ENCODE results near the gene CYTH1.
A peak's percentile ranks its signal among the peaks of the same experiment; 100 is the strongest.

Gene CYTH1

DNA sequence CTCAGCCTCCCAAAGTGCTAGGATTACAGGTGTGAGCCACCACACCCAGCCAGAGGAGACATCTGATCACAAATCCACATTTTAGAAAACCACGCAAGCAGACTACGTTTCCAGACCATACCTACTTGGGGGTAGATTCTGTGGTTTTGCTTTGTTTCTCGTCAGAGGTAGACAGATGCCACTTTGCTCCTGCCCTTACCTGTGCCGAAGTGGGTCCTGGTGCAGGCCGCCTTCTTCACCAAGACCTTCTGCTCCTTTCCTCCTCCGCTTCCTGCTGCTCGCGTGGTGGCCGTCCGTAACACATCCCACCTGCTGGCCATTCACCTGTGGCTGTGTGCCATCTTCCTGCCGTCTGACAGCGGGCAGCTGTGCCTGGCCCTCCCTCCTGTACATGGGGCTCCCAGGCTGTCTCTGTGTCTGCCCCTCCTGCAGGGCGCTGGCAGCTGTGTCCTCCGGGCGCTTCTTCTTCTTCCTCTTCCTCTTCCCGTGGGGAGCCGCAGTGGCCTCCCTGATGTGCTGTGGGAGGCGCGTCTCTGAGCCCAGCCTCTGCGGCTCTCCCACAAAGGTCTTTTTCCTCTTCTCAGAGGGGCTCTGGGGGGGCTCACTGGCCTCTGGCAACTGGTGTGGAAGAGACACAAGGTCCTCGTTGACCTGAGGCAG, 21.2 kb upstream of the CYTH1 start:
- no peak for DNase-seq

DNA sequence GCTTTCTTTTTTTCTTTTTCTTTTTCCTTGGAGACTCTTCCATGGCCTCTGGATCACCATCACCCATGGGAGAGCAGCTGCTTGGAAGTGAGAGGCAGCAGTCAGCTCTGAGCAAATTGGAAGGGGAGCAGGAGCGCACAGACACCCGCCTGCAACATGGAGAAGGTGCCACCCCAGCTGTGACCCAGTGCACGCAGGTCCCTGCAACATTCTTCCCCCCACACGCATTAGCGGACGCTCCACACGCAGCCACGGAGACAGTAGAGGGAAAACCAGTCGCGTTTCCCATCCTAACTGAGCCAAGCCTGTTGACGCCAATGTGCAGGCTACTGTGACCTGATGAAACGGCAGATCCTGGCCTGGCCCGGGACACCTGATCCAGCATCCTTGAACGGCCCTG, 20.4 kb upstream of the CYTH1 start:
- no peak for DNase-seq

DNA sequence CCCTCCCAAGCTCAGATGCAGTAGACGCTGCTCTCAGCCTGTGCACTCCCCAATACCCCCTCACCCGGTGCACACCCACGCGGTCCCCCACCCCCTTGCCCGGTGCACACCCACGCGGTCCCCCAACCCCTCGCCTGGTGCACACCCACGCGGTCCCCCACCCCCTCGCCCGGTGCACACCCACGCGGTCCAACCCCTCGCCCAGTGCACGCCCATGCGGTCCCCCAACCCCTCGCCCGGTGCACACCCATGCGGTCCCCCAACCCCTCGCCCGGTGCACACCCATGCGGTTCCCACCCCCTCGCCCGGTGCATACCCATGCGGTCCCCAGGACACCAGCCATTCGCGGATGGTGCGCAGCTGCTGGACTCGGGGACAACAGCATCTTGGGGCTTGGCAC, 19.9 kb upstream of the CYTH1 start:
- no peak for DNase-seq

DNA sequence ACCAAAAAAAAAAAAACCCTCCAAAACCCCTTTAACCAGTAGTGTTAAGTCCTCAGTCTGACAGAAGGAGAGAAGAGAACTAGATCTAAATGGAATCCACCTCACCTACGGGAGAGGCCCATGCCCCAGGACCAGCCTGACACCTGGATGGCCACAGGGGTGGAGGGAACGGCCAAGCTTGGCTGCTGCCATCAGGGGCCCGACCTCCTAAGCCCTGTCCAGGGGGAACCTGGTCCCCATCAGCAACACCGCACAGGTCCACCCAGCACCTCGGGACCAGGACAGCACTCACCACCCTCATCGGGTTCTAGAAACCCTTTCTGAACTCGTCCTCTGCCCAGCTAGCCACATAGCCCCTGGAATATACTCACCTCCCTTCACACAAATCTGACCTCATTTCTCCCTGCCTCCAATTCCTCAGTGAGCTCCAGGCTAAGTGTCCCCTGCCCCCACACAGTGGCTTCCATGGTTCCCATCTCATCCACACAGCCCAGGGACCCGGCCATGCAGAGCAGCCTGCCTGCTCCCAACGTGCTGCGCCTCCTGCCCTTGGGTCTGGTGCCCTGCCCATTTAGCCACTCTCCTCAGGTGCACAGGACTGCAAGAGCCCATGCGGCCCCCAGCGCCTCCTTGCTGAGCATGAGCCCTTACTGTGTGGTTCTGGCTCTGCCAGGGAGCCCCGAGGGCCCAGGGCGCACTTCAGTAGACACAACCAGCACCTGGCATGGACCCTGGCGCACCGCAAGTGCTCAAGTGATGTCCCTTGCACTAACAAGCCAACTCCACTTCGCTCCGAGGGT, 18.3 kb upstream of the CYTH1 start:
- DNase-seq: no peak

DNA sequence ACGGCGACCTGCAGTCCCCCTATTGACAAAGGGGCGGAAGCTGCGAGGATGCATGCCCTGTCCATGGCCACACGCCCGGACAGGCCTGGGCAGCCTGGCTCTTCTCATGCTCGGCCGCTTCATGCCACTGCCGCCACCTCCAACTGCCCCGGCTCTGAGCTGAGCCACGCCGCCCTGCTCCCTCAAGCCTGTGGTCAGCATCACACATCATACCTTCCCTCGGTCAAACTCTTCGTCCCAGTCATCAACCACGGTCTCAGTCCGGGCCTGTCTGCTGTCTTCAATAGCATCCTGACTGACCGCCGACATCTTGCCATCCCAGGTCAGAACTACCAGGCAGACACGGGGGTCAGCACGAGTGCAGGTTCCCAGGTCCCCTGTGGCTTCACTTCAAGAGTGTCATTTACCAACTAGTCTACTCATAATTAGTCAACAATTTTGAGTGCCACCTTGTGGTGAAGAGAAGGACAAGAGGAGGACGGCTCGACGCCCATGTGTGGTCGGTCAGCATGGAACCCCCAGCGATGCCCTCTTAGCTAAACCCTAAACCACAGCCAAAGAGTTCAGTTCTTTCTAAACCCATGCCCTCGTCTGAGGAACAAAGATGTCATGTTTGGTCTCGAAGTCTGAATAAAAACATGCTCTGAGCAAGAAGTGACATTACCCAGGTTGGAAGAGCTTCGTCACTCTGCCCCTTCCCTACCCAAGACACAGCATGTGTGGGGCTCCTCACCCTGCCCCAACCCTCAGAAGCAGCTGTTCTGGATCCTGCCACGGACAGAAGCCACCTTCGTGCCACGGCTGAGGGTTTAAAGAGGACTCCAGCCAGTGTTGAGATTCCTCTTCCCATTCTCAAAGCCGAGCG, 16.9 kb upstream of the CYTH1 start:
- no peak for DNase-seq

DNA sequence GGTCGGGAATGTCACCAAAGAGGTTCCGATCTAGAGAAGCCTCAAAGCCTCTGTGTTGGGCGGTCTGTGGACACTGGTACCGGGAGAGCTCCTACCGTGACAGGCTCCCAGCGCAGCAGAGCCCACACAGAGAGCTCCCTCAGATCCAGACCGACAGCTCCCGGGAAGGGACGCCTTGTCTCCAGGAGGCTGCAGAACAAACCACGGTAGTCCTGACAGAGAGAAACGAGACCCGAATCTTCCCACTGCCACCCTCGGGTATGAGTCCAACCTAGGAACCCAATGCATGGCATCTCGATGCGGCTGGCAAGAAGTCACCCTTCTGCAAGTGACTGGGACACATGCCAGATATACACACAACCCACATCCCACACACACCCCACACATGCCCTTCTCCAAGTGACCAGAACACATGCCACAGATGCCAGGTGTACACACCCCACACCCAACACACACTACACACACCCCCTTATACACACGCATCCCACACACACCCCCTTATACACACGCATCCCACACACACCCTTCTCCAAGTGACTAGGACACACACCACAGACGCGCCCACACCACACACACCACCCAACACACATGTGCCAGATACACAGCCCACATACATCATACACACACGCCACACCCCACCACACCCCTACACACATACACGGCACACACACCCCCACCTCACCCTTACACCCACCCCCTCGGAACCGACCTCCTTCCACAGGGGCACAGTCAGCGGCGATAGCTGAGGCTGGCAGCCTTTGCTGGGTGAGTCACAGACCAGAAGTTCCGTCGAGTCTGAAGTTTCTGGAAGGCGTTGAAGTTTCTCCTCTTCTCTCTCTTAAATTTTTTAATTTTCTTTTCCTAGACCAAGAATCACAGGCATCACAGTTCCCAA, 15.9 kb upstream of the CYTH1 start:
- DNase-seq: no peak

DNA sequence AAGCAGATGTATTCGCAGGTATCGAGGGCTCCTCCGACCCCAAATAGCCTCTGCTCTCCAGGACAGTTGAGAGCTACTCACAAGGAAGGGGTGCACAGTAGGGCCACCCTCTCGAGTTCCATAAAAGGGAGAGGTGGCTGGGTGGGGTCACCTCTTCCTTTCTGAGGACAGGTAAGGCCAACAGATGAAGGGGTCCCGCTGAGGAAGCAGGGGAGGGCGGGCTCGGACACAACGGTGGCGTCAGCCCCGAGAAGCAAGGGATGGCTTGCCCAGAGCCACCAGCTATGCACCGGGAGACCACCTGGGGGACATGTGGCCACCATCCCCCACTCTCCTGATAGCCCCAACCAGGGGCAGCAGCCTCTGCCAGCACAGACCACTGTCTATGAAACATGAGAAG, 15.1 kb upstream of the CYTH1 start:
- DNase-seq: no peak

DNA sequence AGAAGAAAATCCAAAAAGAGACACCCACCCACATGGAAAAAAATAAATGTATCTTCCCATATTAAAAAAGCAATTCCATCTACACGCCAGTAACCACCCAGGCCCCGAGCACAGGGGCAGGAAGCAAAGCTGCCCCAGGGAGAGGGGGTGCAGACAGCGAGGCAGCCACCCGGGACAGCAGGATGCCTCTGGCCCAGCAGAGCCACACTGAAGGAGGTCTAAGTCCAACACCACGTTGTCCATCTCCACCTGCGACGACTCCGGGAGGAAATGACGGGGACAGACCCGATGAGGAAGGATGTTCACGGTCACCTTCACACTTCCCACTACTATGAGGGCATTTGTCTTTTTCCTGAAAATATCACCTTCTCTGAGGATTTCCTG, 14.4 kb upstream of the CYTH1 start:
- DNase-seq: no peak

DNA sequence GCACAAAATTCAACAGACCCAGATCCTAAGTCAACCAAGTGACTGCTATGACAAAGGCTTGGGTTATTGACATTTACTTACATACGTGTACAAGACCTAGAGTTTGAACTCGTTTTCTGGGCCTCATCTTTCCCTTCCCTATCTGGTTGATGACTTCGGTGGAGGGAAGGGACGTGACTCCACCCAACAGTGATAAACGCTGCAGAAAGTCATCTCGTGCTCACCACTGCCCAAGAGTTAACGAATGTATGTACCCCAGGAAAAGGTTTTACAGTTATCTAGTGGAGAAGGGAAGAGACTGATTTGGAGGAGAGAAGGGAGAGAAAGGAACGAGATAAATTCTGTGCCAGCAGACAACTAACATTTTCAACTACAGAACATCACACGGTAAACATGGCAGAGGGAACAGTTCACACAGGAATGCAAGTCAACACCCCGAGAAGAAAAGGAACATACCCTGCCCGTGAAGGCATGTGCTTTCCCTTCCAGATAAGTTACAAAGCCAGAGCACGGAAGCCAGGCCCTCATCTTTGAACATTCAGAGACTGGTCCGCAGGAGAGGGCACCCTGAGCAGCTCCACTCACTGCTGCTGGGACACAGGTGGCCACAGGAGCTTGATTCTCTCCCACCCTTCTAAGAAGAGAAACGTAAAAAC, 13.9 kb upstream of the CYTH1 start:
- no peak for DNase-seq

DNA sequence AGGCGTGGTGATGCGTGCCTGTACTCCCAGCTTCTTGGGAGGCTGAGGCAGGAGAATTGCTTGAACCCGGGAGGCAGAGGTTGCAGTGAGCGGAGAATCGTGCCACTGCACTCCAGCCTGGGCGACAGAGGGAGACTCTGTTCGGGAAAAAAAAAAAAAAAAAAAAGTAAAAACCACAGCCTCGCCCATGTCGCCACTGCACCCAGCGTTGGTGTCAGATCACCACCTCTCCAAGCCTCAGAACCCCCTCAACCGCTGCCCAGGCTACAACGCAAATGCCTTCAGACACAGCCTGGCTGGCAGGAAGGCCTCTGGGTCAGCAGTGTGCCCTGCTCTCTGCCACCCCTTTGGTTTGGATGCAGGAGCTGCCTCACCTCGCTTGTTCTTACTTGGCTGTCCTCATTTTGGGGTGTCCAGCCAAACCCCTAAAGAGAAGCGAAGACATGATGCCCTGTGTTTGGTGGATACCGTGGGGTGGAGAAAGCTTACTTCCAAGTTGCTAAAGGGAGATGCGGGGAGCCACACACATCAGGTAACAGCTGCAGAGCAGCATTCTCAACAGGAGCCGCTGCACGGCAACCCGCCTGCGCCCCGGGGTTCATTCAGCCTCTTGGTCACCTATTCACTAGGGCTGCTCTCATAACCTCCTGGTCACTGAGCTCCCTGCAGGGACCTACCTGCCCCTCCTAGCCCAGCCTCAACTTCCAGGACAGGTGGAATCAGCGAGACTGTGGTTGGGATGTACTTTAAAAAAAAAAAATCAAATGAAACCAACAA, 13.0 kb upstream of the CYTH1 start:
- no peak for DNase-seq

DNA sequence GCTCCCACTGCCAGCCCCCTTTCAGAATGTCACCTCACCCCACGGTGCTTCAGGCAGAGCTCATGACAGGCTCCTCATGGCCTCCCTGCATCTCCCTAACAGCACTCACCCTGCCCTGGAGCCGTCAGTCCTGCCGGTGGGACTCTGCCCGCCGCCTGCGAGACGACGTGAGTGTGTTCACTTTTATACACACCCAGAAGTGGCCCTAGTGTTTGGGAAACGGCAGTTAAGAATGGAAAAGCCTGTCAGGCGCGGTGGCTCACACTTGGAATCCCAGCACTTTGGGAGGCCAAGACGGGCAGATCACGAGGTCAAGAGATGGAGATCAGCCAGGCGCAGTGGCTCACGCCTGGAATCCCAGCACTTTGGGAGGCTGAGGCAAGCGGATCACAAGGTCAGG, 12.3 kb upstream of the CYTH1 start:
- DNase-seq: no peak

DNA sequence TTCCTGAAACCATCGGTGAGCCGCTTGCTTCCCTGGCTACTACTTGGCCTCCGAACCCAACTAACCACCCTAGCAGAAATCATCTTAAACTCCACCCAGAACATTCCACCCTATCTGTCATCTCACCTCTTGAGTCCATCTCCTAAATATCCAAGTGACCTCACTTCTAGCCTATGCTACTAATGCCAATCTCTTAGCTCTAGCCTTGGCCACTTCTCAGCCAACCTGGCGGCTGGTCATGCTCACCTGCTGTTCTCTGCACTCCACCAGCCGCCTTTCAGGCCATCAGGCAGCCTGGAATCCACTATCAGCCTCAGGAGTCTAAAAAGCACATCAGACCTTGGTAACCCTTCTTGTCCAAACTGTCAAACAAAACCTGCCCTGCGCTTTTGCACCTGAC, 11.9 kb upstream of the CYTH1 start:
- no peak for DNase-seq

DNA sequence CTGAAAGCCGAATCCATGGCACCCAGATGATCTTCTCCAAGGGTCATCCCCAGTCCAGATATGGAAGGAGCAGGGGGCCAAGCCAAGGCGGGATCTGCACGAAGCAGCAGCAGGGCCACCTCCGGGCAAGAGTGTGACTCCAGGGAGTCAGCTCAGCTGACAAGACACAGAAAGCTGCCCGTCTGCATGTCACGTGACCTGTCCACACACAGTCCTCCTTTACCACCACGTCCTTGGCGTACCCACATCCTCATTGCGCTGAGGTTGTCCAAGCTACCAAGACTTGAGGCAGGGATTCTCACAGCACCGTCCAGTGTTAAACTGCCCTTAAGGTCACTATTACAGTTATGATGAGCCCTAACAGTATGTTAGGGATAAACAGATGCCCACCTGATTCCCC, 11.3 kb upstream of the CYTH1 start:
- no peak for DNase-seq

DNA sequence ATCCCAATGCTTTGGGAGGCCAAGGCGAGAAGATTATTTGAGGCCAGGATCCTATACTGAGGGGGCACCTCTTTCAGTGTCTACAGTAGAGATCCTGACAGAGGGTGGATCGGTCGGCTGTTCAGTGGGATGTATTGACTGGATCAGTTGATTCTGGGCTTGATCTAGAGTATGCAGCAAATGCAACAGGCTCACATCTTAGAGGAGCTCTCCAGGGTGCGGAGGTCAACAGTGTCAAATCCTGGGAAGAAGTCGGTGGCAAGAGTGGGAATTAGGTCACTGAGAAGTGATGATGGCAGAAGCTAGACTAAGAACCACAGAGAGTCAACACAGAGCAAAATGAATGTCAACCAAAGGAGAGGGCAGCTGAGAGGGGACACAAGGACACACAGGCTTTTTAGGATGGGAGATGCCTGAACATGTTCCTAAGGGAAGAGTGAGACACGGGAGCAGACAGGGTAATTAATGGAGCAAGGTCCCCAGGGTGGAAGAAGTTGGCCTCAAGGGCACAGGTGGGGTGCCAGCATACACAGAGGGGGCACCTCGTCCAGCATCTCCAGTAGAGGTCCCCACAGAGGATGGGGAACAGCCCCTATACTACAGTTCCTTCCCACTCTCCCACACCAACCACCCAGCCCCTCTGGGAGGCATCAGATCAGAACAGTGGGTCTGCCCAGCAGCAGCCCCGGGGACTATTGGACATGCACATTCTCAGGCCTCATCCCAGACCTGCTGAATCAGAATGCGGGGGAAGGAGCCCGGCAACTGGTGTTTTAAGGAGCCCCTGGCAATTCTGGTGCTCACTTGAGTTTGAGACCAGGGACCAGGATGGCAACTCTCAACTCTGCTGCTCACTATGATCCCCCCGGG, 10.0 kb upstream of the CYTH1 start:
- DNase-seq: no peak

DNA sequence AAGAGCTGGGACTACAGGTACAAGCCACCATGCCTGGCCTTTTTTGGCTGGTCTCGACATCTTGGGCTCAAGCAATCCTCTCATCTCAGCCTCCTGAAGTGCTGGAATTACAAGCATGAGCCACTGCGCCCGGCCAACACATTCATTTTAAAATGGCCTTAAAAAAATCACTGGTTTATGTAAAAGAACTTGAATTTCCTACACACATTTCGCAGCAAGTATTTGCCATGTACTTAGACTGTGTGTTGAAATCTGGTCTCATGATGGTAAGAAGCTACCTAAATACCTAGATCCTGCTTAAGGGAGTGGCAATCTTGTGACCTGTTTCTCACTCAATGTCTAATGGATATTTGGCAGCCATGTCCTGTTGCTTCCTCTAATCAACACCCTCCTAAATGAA, 8.5 kb upstream of the CYTH1 start:
- DNase-seq: no peak

DNA sequence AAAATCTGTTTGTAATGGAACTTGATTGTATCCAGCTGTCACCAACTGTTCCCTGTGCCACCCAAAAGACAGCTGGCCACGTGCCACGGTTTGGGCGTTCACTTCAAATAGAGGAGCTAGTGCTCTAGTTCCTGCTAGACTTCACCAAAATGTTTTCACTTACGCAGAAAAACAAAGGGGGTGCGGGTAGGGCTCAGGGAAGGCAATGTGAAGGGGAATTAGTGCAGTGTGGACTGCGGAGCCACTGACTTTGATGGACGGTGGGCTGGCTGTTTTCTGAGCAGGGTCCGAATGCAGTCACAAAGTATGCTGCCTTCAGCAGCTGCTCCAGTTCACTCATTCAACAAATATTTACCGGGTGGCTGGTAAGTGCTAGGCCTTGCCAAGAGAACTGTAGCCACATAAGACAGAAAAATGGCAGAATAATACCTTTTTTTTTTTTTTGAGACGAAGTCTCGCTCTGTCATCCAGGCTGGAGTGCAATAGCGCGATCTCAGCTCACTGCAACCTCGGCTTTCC, 7.6 kb upstream of the CYTH1 start:
- DNase-seq: peak; percentile 73

DNA sequence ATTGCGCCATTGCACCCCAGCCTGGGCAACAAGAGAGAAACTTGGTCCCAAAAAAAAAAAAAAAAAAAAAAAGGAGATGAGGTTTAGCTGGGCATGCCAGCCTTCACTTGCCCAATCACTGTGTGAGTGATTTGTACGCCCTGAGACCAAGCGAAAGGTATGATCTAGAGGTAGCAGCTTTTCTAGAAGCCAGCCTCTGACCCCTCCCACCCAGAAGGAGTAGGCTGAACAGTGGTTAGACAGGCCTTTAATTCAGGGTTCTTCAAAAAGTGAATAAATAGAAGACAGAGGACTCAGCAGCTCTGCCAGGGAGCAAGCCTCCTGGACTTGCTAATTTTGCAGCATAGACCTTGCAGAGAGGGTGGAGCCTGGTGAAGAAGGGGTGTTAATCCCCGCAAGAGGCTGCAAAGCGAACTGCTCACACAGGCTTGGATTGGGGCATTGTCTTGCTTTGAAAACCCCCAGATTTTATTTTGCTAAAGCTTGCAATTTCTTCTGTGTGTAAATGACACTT, 7.1 kb upstream of the CYTH1 start:
- DNase-seq: no peak

DNA sequence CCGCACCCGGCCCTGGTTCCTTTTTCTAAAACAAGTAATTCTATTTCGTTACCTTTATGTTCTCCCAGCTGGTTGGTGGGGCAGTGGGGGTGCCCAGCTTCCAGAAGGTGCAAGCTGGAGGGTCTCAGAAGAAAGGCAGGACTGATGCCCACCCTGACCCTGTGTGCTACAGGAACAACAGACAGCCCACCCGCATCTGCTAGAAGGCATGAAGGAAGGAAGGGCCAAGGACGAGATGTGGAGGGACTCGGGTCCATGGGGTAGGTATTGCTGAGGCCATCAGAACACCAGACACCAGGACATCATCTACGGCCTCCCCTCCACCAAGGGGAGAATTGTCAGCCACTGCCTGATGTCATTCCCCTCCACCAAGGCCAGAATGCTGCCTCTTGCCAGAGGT, 6.4 kb upstream of the CYTH1 start:
- DNase-seq: no peak

DNA sequence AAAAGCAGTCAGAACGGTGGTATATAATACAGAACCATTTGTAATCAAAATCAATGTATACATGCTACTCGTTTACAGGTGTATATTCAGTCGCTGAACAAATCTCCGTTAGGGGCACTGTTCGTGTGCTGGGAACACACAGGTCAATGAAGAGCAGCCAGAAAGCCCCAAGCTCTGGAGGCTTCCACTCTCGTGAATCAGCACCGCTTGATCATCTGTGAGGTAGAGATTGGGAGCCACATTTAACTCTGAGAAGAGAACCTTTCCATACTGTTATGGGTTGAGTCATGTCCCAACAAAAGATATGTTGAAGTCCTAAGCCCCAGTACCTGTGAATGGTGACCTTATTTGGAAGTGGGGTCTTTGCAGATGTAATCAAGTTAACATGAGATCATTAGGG, 5.4 kb upstream of the CYTH1 start:
- DNase-seq: no peak

DNA sequence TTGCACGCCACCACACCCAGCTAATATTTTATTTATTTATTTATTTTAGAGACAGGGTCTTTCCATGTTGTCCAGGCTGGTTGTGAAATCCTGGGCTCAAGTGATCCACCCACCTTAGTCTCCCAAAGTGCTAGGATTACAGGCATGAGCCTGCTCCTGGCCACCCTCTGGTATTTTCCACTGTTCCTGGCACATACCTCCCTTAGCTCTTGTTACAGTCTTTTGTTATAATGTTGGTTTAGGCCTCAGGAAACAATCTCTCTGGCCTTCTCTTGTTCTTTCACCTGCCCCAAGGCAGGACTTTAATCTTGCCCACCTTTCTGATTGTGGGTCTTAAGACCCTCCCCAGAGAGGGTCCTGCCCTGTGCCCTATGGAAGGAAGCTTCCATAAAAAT, 3.6 kb upstream of the CYTH1 start:
- DNase-seq: no peak

Measured in NCI-H1105 treated with DMSO at 0.1 percent for 48 hours (cell line).